HEK293 (cell line): ENCODE measurements around the gene TTC7B.
A peak's percentile ranks its signal among the peaks of the same experiment; 100 is the strongest.

Experiments used
- CTCF ChIA-PET: fragments of 350-600 bp; formaldehyde crosslinking; extraction: SDS; loops from one replicate; lab custom pipeline; 2021; ENCODE audit warnings: antibody characterized with exemption; lab: Yijun Ruan, JAX
- POLR2A ChIA-PET: fragments of 300-600 bp; formaldehyde crosslinking; extraction: SDS; loops from one replicate; lab custom pipeline; 2020; ENCODE audit warnings: antibody characterized with exemption, inconsistent platforms; lab: Yijun Ruan, JAX
- H3K27ac ChIP-seq: fragments of 200-500 bp; sonication (Bioruptor generic); 2 replicates; pipeline ENCODE4 v1.5.1; 2014; ENCODE audit warnings: low read depth, low read length, control low read depth, inconsistent platforms; ENCODE audit errors: extremely low read depth
- H3K36me3 ChIP-seq, 2 experiments: fragments of 200-500 bp in 1 of 2; sonication (Bioruptor generic) in 1 of 2; 1 replicate in 1 of 2; 2 replicates in 1 of 2; pipeline ENCODE4 v1.5.1; 2014 to 2017; ENCODE audit warnings: inconsistent platforms in 2 of 2, low read length in 2 of 2; ENCODE audit not compliant: control insufficient read depth in 2 of 2, insufficient read depth in 1 of 2
- H3K4me1 ChIP-seq: fragments of 200-500 bp; sonication (Bioruptor generic); 2 replicates; pipeline ENCODE4 v1.5.1; 2014; ENCODE audit warnings: mild to moderate bottlenecking, low read length, inconsistent platforms; ENCODE audit not compliant: control insufficient read depth, insufficient read depth
- H3K4me3 ChIP-seq: 2 replicates; pipeline ENCODE4 v1.5.1; 2011; ENCODE audit warnings: low read depth, mild to moderate bottlenecking, control low read depth, low read length, moderate library complexity
- H3K9me3 ChIP-seq: fragments of 200-500 bp; sonication (Bioruptor generic); 2 replicates; pipeline ENCODE4 v1.5.1; 2014; ENCODE audit warnings: low read depth, low read length, inconsistent platforms; ENCODE audit not compliant: control insufficient read depth, insufficient read depth
- GFI1B ChIP-seq: fragments of 450-650 bp; formaldehyde crosslinking; IDR thresholded peaks from 2 replicates; pipeline ENCODE4 v1.5.1; 2016; ENCODE audit warnings: missing biosample characterization, missing genetic modification characterization
- IKZF3 ChIP-seq: fragments of 450-650 bp; IDR thresholded peaks from 2 replicates; pipeline ENCODE4 v1.5.0; 2018; ENCODE audit warnings: missing biosample characterization, mild to moderate bottlenecking, missing genetic modification characterization, moderate library complexity
- SP7 ChIP-seq: fragments of 450-650 bp; formaldehyde crosslinking; IDR thresholded peaks from 2 replicates; pipeline ENCODE4 v1.5.1; 2016; ENCODE audit warnings: missing biosample characterization, missing genetic modification characterization
- ZFHX2 ChIP-seq: fragments of 450-650 bp; formaldehyde crosslinking; conservative IDR thresholded peaks from 2 replicates; pipeline ENCODE4 v1.5.1; 2016; ENCODE audit warnings: missing biosample characterization, missing genetic modification characterization
- ZNF2 ChIP-seq: fragments of 450-650 bp; formaldehyde crosslinking; IDR thresholded peaks from 2 replicates; pipeline ENCODE4 v1.5.1; 2016; ENCODE audit warnings: missing biosample characterization, missing genetic modification characterization
- ZNF223 ChIP-seq: fragments of 450-650 bp; formaldehyde crosslinking; IDR thresholded peaks from 2 replicates; pipeline ENCODE4 v1.5.1; 2016; ENCODE audit warnings: missing biosample characterization, missing genetic modification characterization
- ZNF501 ChIP-seq: fragments of 450-650 bp; formaldehyde crosslinking; IDR thresholded peaks from 2 replicates; pipeline ENCODE4 v1.5.1; 2016; ENCODE audit warnings: missing biosample characterization, missing genetic modification characterization
- ZNF660 ChIP-seq: fragments of 450-650 bp; IDR thresholded peaks from 2 replicates; pipeline ENCODE4 v1.5.1; 2018; ENCODE audit warnings: missing biosample characterization, mild to moderate bottlenecking, missing genetic modification characterization
- ZNF707 ChIP-seq: fragments of 450-650 bp; formaldehyde crosslinking; IDR thresholded peaks from 2 replicates; pipeline ENCODE4 v1.5.1; 2016; ENCODE audit warnings: missing biosample characterization, missing genetic modification characterization
- ZNF830 ChIP-seq: fragments of 450-650 bp; IDR thresholded peaks from 2 replicates; pipeline ENCODE4 v1.5.0; 2018; ENCODE audit warnings: missing biosample characterization, missing genetic modification characterization, low read depth, mild to moderate bottlenecking, moderate library complexity
- TF ChIP-seq, protein P1 (sequence below): fragments of 450-650 bp; formaldehyde crosslinking; IDR thresholded peaks from 2 replicates; pipeline ENCODE4 v1.5.1; 2016; ENCODE audit warnings: missing biosample characterization, missing genetic modification characterization
- TF ChIP-seq, protein P2 (sequence below): fragments of 450-650 bp; formaldehyde crosslinking; IDR thresholded peaks from 2 replicates; pipeline ENCODE4 v1.5.1; 2016; ENCODE audit warnings: missing biosample characterization, missing genetic modification characterization

The TTC7B gene

GRCh38 chr14:90511252-90511651 is 305.0 kb downstream of the TTC7B start:
- ChIA-PET POLR2A (no interaction called here), CTCF (interaction anchor here (0.6 kb wide), 1 partner anchor 16 kb away, joined by 4 read pairs; no protein-coding TSS in a partner anchor)
- Histone ChIP-seq H3K4me1 (no peaks in the 10 kb centered on the region; the same call in 1 of the 2 replicates), H3K27ac (no peak overlapping the region), H3K9me3 (no peaks in the 10 kb centered on the region), H3K36me3 (no peaks in the 10 kb centered on the region), H3K4me3 (no peak overlapping the region)
- TF ChIP-seq ZNF223 (tag by site-specific recombination) (no peak), ZNF501 (no peak), ZNF660 (tag by site-specific recombination) (no peak), GFI1B (tag by site-specific recombination) (no peak), ZNF830 (tag by site-specific recombination) (no peak), ZNF2 (tag by site-specific recombination) (no peak)
- TF ChIP-seq, protein P1, sequence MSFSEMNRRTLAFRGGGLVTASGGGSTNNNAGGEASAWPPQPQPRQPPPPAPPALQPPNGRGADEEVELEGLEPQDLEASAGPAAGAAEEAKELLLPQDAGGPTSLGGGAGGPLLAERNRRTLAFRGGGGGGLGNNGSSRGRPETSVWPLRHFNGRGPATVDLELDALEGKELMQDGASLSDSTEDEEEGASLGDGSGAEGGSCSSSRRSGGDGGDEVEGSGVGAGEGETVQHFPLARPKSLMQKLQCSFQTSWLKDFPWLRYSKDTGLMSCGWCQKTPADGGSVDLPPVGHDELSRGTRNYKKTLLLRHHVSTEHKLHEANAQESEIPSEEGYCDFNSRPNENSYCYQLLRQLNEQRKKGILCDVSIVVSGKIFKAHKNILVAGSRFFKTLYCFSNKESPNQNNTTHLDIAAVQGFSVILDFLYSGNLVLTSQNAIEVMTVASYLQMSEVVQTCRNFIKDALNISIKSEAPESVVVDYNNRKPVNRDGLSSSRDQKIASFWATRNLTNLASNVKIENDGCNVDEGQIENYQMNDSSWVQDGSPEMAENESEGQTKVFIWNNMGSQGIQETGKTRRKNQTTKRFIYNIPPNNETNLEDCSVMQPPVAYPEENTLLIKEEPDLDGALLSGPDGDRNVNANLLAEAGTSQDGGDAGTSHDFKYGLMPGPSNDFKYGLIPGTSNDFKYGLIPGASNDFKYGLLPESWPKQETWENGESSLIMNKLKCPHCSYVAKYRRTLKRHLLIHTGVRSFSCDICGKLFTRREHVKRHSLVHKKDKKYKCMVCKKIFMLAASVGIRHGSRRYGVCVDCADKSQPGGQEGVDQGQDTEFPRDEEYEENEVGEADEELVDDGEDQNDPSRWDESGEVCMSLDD (tag by site-specific recombination): no peak

DNA sequence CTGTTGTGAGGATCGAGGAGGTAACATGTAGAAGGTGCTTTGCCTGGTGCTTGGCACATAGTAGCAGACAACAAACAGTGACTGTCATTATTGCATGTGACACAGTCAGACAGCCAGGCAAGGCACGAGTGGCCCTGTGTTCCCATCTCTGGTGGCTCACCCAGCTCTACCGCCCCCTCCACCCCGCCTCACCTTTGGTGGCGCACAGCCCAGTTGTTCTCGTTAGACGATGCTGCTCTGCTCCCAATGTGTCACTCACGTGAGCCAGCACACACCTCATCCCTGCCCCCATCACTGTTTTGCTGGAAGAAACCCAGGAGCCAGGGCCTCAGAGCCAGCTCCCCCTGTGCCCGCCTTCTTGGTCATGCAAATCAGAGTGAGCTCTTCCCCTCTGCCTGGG is 306.1 kb downstream of the TTC7B start:
- ChIA-PET CTCF (no interaction called here), POLR2A (no interaction called here)
- no peaks in the 10 kb centered on the region; the same call in 1 of the 2 replicates for H3K4me1 ChIP-seq
- no peaks in the 10 kb centered on the region for H3K36me3 ChIP-seq
- H3K27ac ChIP-seq: no peak overlapping the region
- TF ChIP-seq ZFHX2 (tag by site-specific recombination) (peak; percentile 48), SP7 (tag by site-specific recombination) (0 out of 2 replicates have a peak, but pooled peaks have one; percentile 36), IKZF3 (tag by site-specific recombination) (no peak)
- TF ChIP-seq, protein P2, sequence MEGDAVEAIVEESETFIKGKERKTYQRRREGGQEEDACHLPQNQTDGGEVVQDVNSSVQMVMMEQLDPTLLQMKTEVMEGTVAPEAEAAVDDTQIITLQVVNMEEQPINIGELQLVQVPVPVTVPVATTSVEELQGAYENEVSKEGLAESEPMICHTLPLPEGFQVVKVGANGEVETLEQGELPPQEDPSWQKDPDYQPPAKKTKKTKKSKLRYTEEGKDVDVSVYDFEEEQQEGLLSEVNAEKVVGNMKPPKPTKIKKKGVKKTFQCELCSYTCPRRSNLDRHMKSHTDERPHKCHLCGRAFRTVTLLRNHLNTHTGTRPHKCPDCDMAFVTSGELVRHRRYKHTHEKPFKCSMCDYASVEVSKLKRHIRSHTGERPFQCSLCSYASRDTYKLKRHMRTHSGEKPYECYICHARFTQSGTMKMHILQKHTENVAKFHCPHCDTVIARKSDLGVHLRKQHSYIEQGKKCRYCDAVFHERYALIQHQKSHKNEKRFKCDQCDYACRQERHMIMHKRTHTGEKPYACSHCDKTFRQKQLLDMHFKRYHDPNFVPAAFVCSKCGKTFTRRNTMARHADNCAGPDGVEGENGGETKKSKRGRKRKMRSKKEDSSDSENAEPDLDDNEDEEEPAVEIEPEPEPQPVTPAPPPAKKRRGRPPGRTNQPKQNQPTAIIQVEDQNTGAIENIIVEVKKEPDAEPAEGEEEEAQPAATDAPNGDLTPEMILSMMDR (tag by site-specific recombination): no peak
- H3K9me3 ChIP-seq: no peaks in the 10 kb centered on the region
- no peak overlapping the region for H3K4me3 ChIP-seq

- Histone ChIP-seq H3K27ac (no peak overlapping the region), H3K9me3 (no peaks in the 10 kb centered on the region)
- TF ChIP-seq, protein P2 (tag by site-specific recombination): peak; percentile 61
- TF ChIP-seq ZNF707 (tag by site-specific recombination): no peak
- TF ChIP-seq, all 188 proteins: peak for 1
- no peaks in the 10 kb centered on the region; the same call in 1 of the 2 replicates for H3K4me1 ChIP-seq
- POLR2A ChIA-PET: no interaction called here
- H3K36me3 ChIP-seq: no peaks in the 10 kb centered on the region
- H3K4me3 ChIP-seq: no peak overlapping the region
- CTCF ChIA-PET: no interaction called here
Measured at GRCh38 chr14:90509403-90509802, 306.8 kb downstream of the TTC7B start.
